PC-9 (cell line): ENCODE results near the gene PTPRS. TPM values are rescaled to one million over a fixed set of nuclear protein-coding genes. Genes with fewer than 3 reads are reported as not detected.

ENCODE experiments used
- BruUV-seq: library from RNA; stranded (reverse); fragments of 400-500 nt; replicated peaks from 2 replicates; lab custom pipeline; 2021; lab: Mats Ljungman, UMichigan
- CTCF ChIA-PET: fragments of 300-600 bp; sonication (Branson Sonifier 250); formaldehyde crosslinking; loops from one replicate; lab custom pipeline; 2022; ENCODE audit warnings: antibody characterized with exemption; lab: Charles Lee
- POLR2A ChIA-PET: fragments of 300-600 bp; sonication (Branson Sonifier 250); formaldehyde crosslinking; loops from one replicate; lab custom pipeline; 2022; ENCODE audit warnings: antibody characterized with exemption; ENCODE audit not compliant: unreplicated experiment; lab: Charles Lee
- DNase-seq, 2 experiments: peaks; one replicate each; pipeline versions ENCODE4 v3.0.0 to v3.0.0-alpha.2; 2015 to 2022; ENCODE audit warnings: mixed read lengths in 1 of 2
- H2AFZ ChIP-seq: fragments of 200-600 bp; sonication (generic); 2 replicates; pipeline ENCODE4 v1.8.1; 2017; ENCODE audit warnings: antibody characterized with exemption
- H3F3A ChIP-seq: fragments of 200-600 bp; sonication (generic); 2 replicates; pipeline ENCODE4 v1.8.1; 2017; ENCODE audit warnings: antibody characterized with exemption, mild to moderate bottlenecking, low read depth; ENCODE audit not compliant: insufficient read depth
- H3K27ac ChIP-seq: fragments of 200-600 bp; sonication (generic); 2 replicates; pipeline ENCODE4 v1.6.1; 2016; ENCODE audit warnings: mixed run types
- H3K27me3 ChIP-seq: fragments of 200-600 bp; sonication (generic); 2 replicates; pipeline ENCODE4 v1.6.1; 2016; ENCODE audit warnings: low read depth, mixed run types; ENCODE audit not compliant: insufficient read depth
- H3K36me3 ChIP-seq: fragments of 200-600 bp; sonication (generic); 2 replicates; pipeline ENCODE4 v1.6.1; 2016; ENCODE audit warnings: low read depth, mixed run types
- H3K4me1 ChIP-seq: fragments of 200-600 bp; sonication (generic); replicated peaks from 2 replicates; pipeline ENCODE4 v1.6.1; 2016; ENCODE audit warnings: mixed run types; ENCODE audit not compliant: insufficient read depth
- H3K4me2 ChIP-seq: fragments of 200-600 bp; sonication (generic); 2 replicates; pipeline ENCODE4 v1.6.1; 2017; ENCODE audit warnings: mixed run types
- H3K4me3 ChIP-seq: fragments of 200-600 bp; sonication (generic); 2 replicates; pipeline ENCODE4 v1.6.1; 2016; ENCODE audit warnings: mixed run types
- H3K79me2 ChIP-seq: fragments of 200-600 bp; sonication (generic); 2 replicates; pipeline ENCODE4 v1.6.1; 2017; ENCODE audit warnings: low read depth, mixed run types
- H3K9me2 ChIP-seq: fragments of 200-600 bp; sonication (generic); 2 replicates; pipeline ENCODE4 v1.8.1; 2017; ENCODE audit warnings: mild to moderate bottlenecking; ENCODE audit not compliant: insufficient read depth
- H3K9me3 ChIP-seq: fragments of 200-600 bp; sonication (generic); 2 replicates; pipeline ENCODE4 v1.8.1; 2016; ENCODE audit warnings: low read depth; ENCODE audit not compliant: insufficient read depth
- H4K20me1 ChIP-seq: fragments of 200-600 bp; sonication (generic); 2 replicates; pipeline ENCODE4 v1.8.1; 2017; ENCODE audit not compliant: insufficient read depth
- CTCF ChIP-seq: fragments of 200-600 bp; sonication (generic); conservative IDR thresholded peaks from 2 replicates; pipeline ENCODE4 v1.6.1; 2017; ENCODE audit warnings: mixed run types, antibody characterized with exemption, mild to moderate bottlenecking, moderate library complexity
- EZH2 ChIP-seq: fragments of 200-600 bp; sonication (generic); IDR thresholded peaks from 2 replicates; pipeline ENCODE4 v1.8.0; 2017; ENCODE audit warnings: antibody characterized with exemption, low read depth
- intact Hi-C: fragments of 100-400 bp; cut with micrococcal nuclease; formaldehyde crosslinking; loops from one replicate; pipeline ENCODE4 v1.10.0; 2022; ENCODE audit not compliant: unreplicated experiment
- total RNA-seq: library from RNA; stranded (reverse); gene quantifications from 2 replicates; pipeline ENCODE4 v1.2.3, GENCODE V29; 2021

PTPRS gene
- total RNA-seq, 1 experiment from 2014 or later = 131 TPM

DNA sequence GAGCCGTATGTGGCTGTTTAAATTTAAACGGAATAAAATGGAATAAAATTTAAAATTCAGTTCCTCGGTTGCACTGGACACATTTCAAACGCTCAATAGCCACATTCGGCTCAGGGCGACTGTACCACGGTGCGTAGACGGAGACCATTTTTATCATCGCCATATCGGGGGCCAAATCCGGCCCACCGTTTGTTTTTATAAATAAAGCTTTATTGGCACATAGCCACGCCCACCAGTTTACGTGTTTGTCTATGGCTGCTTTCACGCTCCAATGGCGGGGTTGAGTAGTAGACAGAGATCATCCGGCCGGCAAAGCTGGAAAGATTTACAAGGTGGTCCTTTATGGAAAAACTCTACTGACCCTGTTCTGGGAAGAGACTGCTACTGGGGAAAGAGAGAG is 33.0 kb downstream of the PTPRS start:
- Histone ChIP-seq H3K4me1 (no peaks in the 10 kb centered on the region), H3K36me3 (no peaks in the 10 kb centered on the region), H3K4me2 (no peak overlapping the region), H3K27me3 (no peaks in the 10 kb centered on the region), H2AFZ (no peak overlapping the region), H3F3A (no peaks in the 10 kb centered on the region), H3K9me3 (no peaks in the 10 kb centered on the region), H3K9me2 (no peaks in the 10 kb centered on the region), H4K20me1 (no peaks in the 10 kb centered on the region), H3K27ac (no peak overlapping the region), H3K4me3 (no peak overlapping the region), H3K79me2 (no peaks in the 10 kb centered on the region)
- POLR2A ChIA-PET = interaction anchor here (0.7 kb wide), 1 partner anchor 15 kb away, joined by 3 read pairs; no protein-coding TSS in a partner anchor
- intact Hi-C loops = no loop called here
- CTCF ChIA-PET = no interaction called here
- TF ChIP-seq CTCF (no peak), EZH2 (no peak)
- no peak for DNase-seq
- no TSS peak for BruUV-seq

GRCh38 chr19:5305163-5305562 is 35.4 kb downstream of the PTPRS start:
- ChIA-PET POLR2A (no interaction called here), CTCF (no interaction called here)
- DNase-seq = no peak
- intact Hi-C loops = no loop called here
- H3K27ac ChIP-seq = no peak overlapping the region
- H3K9me2 ChIP-seq = no peaks in the 10 kb centered on the region
- no peaks in the 10 kb centered on the region for H3K79me2 ChIP-seq
- no peak overlapping the region for H2AFZ ChIP-seq
- no peak overlapping the region for H3K4me2 ChIP-seq
- no peaks in the 10 kb centered on the region for H3K4me1 ChIP-seq
- TF ChIP-seq EZH2 = no peak
- no peak for TF ChIP-seq CTCF
- H3K9me3 ChIP-seq = no peaks in the 10 kb centered on the region
- no peaks in the 10 kb centered on the region for H3F3A ChIP-seq
- BruUV-seq = no TSS peak
- H3K4me3 ChIP-seq = no peak overlapping the region
- no peaks in the 10 kb centered on the region for H3K27me3 ChIP-seq
- no peaks in the 10 kb centered on the region for H3K36me3 ChIP-seq
- H4K20me1 ChIP-seq = no peaks in the 10 kb centered on the region

- Histone ChIP-seq H3K4me1 (no peaks in the 10 kb centered on the region), H3K4me2 (no peak overlapping the region), H4K20me1 (no peaks in the 10 kb centered on the region), H2AFZ (no peak overlapping the region), H3F3A (peaks cover 3% of the 10 kb centered on the region; the same call in 1 of the 2 replicates), H3K27ac (no peak overlapping the region), H3K9me3 (no peaks in the 10 kb centered on the region), H3K27me3 (no peaks in the 10 kb centered on the region), H3K79me2 (no peaks in the 10 kb centered on the region), H3K36me3 (no peaks in the 10 kb centered on the region), H3K4me3 (no peak overlapping the region), H3K9me2 (no peaks in the 10 kb centered on the region)
- BruUV-seq = no TSS peak
- ChIA-PET POLR2A (no interaction called here), CTCF (no interaction called here)
- TF ChIP-seq EZH2 (no peak), CTCF (no peak)
- intact Hi-C loops = no loop called here
- DNase-seq = no peak
Measured at GRCh38 chr19:5304486-5304885, 36.1 kb downstream of the PTPRS start.
